HK-2 (cell line): ENCODE data around the gene FRS2.

Experiments used
- DNase-seq: peaks from one replicate; pipeline ENCODE4 v3.0.0-alpha.2; 2018; ENCODE audit not compliant: unreplicated experiment

FRS2 gene

DNA sequence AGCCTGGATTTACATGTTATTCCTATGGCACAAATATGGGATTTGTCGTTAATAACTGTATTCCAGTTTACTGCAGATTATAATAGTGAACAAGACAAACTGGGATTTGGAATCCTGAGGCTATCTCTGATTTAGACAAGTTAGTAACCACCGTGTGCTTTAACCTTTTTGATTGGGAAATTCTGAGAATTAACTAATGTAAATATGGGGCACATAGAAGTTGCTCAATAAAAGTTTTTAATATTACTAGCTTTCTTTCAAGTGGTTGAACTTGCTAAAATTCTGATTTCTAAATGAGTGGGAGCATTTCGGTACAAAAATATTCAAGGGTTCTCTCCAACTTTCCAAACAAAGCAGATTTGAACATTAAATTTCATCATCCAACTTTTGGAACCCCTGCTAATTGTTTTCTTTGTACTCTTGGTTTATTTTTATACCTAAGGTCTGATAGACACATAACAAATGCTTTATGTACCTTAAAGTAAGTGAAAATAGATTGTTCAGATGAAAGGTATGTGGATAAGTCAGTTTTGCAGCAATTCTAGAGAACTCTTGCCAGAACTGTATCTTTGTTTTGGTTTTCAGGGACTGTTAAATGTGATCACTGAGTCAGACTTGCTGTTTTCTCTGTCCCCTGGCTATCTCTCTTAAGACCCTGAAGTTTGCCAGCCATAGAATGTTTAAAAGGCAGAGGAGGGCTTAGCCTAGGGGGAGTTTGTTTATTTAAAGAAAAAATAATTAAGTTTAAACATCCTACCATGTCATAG lies 57.5 kb downstream of the FRS2 start:
- DNase-seq = no peak

DNA sequence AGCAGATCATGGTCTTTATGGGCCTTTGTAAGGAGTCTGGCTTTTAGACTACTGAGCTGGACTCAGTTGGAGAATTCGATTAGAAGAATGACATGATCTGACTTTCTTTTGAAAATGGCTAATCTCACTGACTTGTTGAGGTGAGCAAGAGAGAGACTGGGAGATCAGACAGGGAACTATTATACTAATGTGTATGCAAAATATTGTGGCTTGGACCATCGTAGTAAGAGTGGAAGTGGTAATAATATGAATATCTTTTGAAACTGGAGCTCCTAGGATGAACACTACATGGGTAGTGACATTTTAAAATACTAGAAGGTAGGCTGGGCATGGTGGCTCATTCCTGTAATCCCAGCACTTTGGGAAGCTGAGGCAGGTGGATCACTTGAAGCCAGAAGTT lies 58.8 kb downstream of the FRS2 start:
- no peak for DNase-seq

DNA sequence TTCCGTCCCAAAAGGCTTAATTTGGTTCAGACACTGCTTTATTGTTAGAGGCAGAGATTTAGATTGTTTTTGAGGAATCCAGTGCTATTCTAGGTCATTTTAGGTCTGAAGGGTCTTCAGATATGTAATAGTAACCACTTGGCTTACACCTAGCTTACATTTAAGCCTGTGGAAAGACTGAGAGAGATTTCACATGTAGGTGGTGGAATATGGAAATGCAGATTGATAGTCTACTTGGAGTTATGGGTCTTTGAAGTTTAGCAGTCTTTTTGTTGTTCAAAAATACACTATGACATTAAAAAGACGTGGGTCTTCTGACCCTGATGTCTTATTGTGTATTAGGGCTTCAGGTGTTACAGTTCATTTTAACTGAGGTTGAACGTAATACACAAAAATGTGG lies 63.7 kb downstream of the FRS2 start:
- DNase-seq = no peak

DNA sequence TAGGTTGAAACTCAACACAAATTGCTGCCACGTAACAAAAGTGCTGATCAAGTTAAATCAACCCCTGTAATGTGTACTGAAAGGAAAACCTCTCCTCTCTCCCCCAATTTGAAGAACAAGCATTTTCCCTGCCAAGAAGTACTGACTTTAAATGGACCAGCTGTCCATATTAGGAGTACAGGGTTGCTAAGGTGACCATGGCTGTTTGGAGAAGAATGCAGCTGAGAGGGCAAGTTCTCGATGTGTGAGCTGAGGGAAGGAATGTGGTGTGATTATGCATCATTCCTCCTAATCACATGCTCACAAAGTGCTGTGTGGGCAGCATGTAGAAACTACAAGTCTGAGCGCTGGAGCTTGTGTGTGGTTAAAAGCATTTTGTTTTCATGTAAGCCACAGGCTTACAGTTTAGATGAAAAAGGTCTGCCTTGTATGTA lies 64.2 kb downstream of the FRS2 start:
- peak; percentile 74 for DNase-seq

DNA sequence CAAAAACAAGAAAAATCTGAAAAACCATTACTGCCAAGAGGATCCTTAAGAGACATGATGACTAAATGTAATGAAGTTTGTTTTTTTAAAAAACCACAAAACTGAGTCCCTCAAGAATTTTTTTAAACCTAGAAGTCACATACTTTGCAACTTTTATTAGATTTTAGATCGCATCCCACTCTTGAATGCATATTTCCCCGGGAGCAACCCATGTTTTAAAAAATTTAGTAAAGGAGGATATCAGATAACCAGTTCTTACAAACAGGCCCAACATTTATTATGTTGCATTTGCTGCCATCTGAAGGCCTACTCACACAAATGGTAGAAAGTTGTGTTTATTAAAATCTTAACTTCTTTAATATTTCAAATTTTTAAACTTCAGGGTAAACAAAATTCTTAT lies 70.8 kb downstream of the FRS2 start:
- no peak for DNase-seq

DNA sequence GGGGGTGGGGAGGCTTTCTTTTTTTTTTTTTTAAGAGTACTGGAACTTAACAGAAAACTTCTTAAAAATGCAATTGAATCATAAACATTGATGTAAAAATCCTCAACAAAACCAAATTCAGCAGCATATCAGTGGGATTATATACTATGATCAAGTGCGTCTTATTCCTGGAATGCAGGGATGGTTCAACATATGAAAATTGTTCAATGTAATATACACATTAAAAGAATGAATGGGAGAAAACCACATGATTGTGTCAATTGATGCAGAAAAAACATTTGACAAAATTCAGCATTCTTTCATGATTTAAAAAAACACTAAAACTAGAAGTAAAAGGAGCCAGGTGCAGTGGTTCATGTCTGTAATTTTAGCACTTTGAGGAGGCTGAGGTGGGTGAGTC lies 73.9 kb downstream of the FRS2 start:
- DNase-seq = no peak

DNA sequence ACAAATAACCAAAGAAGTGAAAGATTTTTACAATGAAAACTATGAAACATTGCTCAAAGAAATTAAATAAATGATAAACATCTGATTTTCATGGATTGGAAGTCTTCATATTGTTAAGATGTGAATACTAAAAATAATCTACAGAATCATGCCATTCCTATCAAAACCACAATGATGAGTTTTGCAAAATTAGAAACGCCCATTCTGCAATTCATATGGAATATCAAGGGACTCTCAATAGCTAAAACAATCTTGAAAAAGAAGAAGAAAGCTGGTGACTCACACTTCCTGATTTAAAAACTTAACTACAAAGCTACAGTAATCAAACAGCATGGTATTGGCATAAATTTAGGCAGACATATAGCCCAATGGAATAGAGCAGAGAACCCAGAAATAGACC lies 74.9 kb downstream of the FRS2 start:
- no peak for DNase-seq

DNA sequence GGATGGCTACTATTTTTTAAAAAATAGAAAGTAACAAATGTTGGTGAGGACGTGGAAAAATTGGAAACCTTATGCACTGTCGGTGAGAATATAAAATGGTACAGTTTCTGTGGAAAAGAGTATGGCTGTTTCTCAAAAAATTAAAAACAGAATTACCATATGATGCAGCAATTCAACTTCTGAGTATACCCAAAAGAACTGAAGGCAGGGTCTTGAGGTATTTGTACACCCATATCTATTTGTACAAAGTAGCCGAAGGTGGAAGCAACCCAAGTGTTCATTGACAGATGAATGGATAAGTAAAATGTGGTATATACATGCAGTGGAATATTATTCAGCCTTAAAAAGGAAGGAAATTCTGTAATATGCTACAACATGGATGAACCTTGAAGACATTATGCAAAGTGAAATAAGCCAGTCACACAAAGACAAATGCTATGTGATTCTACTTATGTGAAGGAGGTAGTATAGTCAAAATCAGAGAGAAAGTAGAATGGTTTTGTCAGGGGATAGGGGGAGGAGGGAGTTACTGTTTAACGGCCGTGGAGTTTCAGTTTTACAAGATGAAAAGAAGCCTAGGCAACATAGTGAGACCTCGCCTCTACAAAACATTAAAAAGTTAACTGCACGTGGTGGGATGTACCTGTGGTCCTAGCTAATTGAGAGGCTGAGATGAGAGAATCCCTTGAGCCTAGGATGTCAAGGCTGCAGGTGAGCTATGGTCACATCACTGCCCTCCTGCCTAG lies 76.7 kb downstream of the FRS2 start:
- no peak for DNase-seq

DNA sequence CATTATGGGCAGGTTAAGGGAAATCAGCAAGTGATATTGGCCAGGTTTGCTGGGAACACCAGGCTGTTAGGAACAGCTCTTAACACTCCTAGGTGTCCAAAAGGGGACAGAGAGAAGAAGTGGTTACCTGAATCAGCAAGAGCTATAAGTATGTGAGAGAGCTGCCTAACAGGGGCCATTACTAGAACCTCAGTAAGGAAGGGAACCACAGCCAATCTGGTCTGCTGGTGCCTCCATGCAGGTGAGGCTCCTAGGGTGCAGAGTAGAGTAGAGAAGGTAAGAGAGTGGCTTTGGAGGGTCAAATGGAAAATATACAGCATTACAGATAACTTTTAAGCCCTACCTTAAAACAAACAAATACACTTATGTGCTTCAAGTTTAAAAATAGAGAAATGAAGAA lies 78.5 kb downstream of the FRS2 start:
- no peak for DNase-seq

DNA sequence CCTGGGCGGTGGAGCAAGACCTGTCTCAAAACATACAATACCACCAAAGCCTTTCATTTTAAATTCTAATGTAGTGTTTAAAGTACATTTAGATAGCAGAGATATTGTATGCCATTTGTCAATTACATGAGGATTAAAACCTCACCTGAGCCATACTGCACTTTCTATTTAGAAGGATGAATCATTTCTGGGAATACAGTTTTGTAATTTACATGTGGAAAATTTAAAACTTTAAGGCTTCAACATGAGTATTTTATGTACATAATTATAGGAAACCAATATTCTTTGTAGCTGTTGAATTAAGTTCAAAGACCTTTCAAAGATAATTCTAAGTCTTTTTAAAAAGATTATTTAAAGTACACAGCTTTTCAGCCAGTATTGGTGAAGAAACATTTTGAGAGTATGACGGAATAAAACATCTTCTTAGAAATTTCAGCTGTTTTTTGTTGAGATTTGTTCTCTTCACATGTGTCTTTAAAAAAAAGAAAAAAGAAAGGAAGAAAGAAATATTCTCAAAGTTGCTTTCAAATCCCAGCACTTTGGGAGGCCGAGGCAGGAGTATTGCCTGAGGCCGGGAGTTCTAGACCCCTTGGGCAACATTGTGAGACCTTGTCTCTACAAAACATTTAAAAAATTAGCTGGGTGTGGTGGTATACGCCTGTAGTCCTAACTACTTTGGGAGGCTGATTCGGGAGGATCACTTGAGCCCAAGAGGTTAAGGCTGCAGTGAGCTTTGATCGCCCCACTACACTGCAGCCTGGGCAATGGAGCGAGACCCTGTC lies 80.6 kb downstream of the FRS2 start:
- DNase-seq = no peak

DNA sequence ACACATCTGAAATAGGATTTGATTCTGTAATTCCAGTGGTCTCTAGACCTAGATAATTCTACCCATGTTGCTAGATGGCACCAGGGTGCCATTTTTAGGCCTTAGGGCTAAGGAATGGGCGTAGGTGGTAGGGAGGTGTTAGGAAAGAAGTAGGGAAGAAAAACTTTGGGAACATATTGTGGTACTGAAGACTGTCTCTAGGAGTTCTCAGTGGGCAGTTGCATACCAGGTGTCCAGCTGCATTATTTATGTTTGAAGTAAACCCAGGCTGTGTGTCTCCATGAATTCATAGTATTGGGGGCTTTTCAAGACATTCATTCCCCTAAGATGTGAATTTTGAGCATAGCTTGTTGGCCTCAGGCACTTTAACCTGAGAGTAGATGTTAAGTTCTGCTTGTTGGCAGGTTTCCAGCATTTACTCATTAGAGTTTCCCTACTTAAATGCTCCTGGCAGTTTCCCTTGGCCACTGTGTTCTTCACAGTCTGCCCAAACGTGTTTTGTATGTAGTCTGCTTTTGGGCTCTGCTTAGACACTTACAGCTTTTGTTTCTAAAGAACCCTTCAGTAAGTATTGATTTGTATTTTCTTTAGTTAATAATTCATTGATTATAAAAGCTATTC lies 83.5 kb downstream of the FRS2 start:
- DNase-seq = no peak

DNA sequence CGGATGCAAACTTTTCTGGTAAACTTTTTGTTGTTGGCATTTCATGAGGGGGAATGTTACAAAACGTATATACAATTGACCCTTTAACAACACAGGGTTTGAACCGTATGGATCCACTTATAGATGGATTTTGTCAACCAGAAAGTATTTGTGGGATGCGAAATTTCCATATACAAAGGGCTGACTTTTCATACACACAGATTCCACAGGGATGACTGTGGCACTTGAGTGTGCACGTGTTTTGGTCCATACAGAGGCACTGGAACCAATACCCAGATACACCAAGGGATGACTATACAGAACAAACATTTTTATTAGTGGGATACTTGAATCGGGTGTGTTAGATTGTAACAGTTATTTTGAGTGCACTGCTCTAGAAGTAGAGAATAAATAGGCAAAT lies 85.3 kb downstream of the FRS2 start:
- DNase-seq = peak; percentile 34

DNA sequence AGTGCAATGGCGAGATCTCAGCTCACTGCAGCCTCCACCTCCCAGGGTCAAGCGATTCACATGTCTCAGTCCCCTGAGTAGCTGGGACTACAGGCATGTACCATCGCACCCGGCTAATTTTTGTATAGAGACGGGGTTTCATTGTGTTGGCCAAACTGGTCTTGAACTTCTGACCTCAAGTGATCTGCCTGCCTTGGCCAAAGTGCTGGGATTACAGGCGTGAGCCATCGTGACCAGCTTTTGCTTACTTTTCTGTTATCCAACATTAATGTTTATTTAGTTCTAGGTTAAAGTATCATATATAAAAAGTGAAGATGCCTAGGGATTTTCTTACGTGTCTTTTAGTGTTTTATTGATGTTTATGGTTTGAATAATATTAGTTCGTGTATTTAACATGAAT lies 86.2 kb downstream of the FRS2 start:
- no peak for DNase-seq

DNA sequence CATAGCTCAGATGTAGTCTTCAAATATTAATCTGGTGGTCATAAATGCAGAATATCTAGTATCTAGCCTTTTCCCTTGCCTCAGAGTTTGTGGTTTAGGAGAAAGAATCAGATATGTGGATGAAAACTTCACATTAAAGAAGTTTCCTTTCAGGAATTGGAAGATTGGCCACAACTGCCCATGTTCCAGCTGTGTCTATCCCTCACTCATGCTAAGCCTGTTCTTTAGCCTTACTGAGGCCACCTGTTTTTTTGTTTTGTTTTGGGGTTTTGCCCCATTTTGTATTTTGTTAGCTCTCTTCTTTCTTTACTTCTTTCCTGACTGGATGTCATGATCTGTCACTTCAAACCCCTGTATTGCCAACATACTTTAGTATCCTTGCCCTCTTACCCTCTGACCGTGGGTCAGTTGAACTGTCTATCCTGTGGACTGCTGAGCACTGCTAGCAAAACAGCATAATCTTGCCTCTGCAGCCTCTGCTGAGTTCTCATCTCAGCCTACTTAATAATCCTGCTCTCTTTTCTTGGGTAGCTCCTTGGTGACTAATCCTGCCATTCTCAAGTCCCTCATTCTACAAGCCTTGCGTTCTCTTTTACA lies 93.1 kb downstream of the FRS2 start:
- DNase-seq = no peak

DNA sequence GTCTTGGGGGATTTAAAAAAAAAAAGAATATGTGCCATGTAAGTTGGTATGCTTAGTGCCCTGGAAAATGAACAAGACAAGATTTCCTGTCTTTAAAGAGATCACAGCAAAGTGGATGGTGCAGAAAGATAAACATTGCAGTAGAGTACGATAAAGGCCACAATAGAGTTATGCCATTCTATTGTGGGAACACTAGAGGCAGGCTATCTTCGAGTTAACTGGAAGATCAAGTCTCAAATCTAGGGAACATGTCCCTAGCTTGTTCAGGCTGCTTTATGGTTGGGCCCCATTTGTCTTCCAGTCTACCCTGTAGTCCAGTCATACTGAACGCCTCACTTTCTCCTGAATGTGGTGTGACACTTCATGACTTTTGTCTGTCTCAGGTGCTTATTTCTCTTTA lies 96.4 kb downstream of the FRS2 start:
- no peak for DNase-seq

DNA sequence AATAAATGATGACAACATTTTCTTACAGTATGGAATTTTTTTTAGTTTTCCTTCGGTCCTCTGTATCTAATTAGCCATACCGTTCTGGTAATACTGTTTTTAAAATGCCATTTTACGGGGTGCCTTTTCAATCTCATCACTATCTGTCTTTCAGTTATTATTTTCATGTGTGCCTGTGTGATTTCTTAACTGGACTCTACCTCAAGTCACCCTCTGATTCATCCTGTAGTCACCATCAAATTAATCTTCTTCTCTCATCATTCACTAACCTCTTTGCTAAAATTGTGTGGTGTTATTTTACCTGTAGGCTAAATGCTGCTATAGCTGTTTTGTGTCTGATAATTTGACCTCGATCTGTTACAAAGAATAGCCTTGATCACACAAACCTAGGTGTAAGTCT lies 99.0 kb downstream of the FRS2 start:
- DNase-seq = no peak

DNA sequence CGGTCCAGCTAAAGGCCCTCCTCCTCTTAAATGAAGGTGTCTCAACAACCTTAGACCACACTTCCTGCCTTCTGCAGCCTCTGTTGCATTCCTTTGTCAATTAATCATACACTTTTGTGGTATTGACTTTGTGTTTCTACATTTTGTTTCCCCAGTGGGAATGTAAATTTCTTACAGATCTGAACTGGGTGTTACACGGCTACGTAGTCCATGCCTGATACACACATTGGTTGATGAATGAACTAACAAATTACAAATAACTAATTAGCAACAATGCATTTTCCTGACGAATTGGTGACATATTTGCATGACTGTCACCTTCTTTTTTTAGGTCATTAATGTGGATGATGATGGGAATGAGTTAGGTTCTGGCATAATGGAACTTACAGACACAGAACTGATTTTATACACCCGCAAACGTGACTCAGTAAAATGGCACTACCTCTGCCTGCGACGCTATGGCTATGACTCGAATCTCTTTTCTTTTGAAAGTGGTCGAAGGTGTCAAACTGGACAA lies 99.9 kb downstream of the FRS2 start:
- DNase-seq = no peak

DNA sequence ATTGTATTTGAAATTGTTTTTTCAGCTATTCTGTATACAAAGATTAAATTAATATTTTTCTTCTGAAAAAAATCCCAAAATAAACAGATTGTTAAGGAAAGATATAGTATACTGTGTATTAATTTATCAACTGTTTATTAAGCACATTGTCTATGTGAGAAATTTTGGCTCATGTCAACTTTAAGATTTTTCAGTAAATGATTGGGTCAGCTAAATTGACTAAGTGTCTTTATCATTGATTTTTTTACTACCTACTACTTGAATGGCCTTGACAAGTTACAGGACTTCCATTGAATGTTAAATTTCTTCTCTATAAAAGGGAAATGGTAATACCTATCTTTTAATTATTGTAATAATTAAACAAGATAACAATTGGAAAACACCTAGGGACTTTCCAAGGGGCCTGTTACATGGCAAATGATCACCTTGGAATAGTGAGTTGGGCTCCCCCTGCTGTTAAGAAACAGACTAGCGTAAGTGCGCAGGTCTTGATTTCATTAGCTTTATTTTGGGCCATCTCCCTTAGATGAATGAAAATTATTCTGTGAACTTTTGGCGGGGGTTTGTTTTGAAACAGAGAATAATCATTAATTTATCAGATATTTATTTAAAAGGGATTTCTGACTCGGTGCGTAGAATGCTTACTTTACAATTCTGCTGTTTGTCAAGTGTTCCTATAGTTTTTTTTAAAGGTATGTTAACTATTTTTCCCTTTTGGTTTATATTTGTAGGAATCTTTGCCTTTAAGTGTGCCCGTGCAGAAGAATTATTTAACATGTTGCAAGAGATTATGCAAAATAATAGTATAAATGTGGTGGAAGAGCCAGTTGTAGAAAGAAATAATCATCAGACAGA lies 100.6 kb downstream of the FRS2 start:
- DNase-seq = no peak

DNA sequence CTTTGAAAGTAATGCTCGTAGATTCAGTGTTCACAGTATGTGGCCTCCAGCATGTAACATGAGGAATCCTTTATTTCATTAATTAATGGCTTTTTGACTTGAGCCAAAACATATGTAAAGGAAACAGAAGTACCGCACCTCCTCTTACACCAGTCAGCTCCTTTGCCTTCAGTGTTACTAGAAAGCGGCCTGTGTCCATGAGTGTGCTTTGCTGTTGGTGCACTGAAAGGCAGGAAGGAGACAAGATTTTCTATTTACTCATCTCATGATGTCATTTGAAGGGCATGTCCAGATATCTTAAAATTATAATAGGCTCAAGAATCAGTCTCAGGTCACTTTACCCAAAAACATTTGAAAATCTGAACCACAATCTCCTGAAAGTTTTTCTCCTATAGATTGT lies 105.2 kb downstream of the FRS2 start:
- DNase-seq = no peak

DNA sequence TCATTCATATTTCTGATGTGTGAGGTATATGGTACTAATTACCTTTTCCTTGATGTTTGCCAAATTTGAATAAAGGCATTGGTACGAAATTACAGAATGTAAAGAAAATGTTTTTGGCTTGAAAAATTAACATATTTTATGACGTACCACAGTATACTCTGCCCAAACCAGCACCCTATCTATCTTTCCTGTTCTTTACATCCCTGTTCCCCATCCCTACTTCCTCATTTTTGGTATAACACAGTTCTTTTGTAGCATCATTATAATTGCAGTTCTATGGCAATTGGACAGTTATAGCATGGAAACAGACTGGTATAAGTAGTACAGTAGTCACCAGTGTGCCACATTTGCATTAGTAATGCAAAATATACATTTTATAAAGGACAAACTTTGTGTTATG lies 108.1 kb downstream of the FRS2 start:
- no peak for DNase-seq

DNA sequence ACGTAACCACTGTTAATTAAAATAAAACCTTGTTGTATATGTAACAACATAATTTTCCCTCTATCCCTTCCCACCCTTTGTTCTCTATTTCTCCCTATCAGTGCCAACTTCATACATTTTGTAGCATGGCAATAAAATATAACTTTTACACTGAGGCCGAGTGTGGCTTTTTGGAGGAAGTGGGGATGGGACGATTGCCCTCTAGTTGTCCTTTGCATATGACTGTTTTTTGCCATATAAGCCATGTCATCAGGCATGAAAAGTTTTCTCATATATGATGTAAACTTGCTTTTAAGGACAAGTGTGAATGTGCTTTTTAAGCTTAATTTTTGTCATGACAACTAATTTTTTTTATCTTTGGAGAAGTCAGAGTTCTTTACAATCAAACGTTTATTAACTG lies 108.8 kb downstream of the FRS2 start:
- no peak for DNase-seq
